AG09319 (cell line): ENCODE data around the gene SWSAP1.
"Not testable (repeated sequence)": the region's sequence is repeated elsewhere in the genome, so short reads cannot be mapped to it uniquely, and the experiment has no call there.

Experiments
- DNase-seq: peaks from one replicate; pipeline ENCODE4 v3.0.0-alpha.2; 2010; ENCODE audit warnings: low read depth; ENCODE audit errors: extremely low read depth
- TF ChIP-seq, protein P1 (sequence below): IDR thresholded peaks from 2 replicates; pipeline ENCODE4 v1.5.1; 2011; ENCODE audit warnings: low read depth, mild to moderate bottlenecking, inconsistent platforms, low read length, moderate library complexity

Gene SWSAP1

GRCh38 chr19:11400798-11401197, 26.3 kb downstream of the SWSAP1 start:
- TF ChIP-seq, protein P1, sequence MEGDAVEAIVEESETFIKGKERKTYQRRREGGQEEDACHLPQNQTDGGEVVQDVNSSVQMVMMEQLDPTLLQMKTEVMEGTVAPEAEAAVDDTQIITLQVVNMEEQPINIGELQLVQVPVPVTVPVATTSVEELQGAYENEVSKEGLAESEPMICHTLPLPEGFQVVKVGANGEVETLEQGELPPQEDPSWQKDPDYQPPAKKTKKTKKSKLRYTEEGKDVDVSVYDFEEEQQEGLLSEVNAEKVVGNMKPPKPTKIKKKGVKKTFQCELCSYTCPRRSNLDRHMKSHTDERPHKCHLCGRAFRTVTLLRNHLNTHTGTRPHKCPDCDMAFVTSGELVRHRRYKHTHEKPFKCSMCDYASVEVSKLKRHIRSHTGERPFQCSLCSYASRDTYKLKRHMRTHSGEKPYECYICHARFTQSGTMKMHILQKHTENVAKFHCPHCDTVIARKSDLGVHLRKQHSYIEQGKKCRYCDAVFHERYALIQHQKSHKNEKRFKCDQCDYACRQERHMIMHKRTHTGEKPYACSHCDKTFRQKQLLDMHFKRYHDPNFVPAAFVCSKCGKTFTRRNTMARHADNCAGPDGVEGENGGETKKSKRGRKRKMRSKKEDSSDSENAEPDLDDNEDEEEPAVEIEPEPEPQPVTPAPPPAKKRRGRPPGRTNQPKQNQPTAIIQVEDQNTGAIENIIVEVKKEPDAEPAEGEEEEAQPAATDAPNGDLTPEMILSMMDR, result no peak
- no peak for DNase-seq

- DNase-seq, result no peak
- TF ChIP-seq, protein P1, result no peak
Observed at GRCh38 chr19:11401808-11402543, 27.5 kb downstream of the SWSAP1 start.

DNA sequence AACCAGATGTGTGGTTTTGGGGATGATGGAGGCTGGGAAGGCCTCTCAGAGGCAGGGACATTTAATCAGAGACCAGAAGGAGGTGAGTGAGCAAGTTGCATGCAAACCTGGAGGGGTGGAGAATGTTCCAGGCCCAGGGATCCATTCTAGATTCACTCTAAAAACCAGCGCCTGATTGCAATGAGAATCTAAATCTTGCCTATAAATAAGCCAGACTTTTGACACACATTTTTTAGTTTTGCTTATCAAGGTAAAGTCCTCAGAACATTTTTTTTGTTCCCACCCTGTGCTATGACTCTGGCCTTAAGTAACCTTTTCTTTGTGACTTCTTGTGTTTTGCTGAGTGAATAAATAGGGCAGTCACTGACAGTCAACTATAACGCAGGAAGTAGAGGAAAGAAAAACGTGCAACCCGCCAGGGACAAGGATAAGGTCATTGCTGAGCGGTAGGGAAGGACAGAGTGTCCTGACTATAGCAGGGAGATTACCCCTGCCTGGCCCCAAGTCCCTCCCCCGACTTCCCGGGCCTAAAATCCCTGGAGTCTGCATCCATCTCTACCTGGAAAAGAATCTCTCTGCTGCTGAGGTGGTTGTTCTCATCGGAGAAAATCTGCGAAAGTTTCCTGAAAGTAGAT, 30.2 kb downstream of the SWSAP1 start:
- DNase-seq, result no peak
- TF ChIP-seq, protein P1, result no peak

DNA sequence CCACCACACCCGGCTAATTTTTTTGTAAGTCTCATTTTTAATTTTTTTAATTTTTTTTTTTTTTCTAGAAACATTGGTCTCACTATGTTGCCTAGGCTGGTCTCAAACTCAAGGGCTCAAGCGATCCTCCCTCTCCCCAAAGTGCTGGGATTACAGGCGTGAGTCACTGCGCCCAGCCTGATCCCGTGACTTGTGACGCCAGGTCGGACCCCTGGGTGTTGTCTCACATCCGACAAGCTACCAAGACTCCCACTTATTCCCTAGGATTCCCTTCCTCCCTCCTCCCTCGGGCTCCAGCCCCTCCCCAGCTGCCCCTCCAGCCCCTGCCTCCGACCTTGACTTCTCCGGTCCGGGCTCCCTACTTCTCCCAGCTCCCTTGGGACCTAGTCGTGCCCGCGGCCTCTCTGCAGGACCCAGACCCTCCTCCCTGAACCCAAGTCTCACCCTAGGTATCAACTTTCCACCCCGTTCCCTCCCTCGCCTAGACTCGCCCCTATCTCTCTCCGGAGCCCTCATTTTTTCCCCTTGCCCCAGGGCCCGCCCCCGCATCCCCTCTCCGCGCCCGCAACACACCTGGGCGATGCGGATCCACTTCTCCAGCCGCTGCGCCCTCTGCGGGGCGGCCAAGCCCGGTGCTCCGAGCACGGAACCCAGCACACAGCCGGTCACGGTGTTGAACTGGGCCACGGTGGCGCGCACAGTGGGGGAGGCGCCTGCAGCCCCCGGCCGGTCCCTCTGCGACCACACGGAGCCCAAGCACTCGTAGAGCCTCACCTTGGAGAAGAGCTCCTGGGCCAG, 31.6 kb downstream of the SWSAP1 start:
- DNase-seq, result no peak
- TF ChIP-seq, protein P1, result peak; percentile 18

GRCh38 chr19:11406703-11407236, 32.3 kb downstream of the SWSAP1 start:
- not testable (repeated sequence) for DNase-seq

DNA sequence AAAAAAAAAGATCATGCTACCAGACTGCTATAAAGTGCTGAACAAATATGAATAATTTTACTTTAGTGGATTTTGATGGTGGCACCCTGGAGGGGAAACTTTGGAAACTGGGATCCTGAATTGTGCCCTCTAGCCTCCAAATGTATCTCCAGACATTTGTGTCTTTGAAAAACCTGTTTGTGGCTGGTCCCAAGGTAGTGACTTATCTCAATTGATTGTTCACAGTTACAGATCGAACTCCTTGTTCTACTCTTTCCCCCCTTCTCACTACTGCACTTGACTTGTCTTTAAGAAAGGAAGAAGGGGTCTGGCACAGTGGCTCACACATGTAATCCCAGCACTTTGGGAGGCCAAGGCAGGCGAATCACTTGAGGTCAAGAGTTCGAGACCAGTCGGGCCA, 34.1 kb downstream of the SWSAP1 start:
- TF ChIP-seq, protein P1, result no peak
- no peak for DNase-seq

DNA sequence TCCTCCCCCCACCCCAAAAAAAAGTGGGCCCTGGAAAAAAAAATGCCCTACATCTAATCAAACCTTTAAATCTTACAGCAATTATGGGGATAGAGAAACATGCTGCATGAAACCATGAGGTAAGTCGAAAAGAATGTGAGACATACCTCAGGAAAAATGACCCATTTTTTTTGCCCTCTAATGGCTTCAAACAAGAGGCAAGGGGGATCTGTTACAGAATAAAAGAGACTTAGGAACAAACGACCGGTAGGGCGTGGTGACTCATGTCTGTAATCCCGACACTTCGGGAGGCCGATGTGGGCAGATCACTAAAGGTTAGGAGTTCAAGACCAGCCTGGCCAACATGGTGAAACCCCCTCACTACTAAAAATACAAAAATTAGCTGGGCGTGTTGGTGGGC, 36.2 kb downstream of the SWSAP1 start:
- TF ChIP-seq, protein P1, result no peak
- DNase-seq, result no peak
